Measurements from ENCODE around the gene UBR3. TPM values are rescaled to one million over a fixed set of nuclear protein-coding genes. Genes with fewer than 3 reads are reported as not detected.
A peak's percentile ranks its signal among the peaks of the same experiment; 100 is the strongest.

UBR3 gene
- total RNA-seq, 4 donors from 2014 or later = 40.0 to 147 (median 87.7) TPM

DNA sequence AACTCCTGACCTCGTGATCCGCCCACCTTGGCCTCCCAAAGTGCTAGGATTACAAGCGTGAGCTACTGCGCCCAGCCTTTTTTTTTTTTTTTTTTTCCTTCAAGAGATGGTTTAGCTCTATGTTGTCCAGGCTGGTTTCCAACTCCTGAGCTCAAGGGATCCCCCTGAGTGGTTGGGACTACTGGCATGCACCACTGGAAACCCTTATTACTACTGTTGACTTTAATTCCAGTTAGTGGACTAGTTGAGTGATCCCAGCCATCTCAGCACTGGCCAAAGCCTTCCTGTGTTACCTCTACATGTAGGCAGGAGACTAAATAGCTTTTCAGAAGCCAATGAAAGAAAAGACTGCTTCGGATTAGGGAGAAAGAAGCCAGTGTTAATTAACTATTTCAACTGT, 36.7 kb upstream of the UBR3 start:
- Histone ChIP-seq H3K4me1 (no peaks in the 10 kb centered on the region), H3K9me3 (no peaks in the 10 kb centered on the region), H3K4me3 (no peak overlapping the region), H3K36me3 (no peaks in the 10 kb centered on the region), H3K27ac (no peak overlapping the region), H3K27me3 (no peaks in the 10 kb centered on the region)
- TF ChIP-seq POLR2A (IDR thresholded peaks at IDR 0.05) = no peak
- TF ChIP-seq, protein P1, sequence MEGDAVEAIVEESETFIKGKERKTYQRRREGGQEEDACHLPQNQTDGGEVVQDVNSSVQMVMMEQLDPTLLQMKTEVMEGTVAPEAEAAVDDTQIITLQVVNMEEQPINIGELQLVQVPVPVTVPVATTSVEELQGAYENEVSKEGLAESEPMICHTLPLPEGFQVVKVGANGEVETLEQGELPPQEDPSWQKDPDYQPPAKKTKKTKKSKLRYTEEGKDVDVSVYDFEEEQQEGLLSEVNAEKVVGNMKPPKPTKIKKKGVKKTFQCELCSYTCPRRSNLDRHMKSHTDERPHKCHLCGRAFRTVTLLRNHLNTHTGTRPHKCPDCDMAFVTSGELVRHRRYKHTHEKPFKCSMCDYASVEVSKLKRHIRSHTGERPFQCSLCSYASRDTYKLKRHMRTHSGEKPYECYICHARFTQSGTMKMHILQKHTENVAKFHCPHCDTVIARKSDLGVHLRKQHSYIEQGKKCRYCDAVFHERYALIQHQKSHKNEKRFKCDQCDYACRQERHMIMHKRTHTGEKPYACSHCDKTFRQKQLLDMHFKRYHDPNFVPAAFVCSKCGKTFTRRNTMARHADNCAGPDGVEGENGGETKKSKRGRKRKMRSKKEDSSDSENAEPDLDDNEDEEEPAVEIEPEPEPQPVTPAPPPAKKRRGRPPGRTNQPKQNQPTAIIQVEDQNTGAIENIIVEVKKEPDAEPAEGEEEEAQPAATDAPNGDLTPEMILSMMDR (IDR thresholded peaks at IDR 0.05) = no peak
- no peak for DNase-seq
- intact Hi-C loops (cut with DNase I; ENCODE audit: low total_unique reads) = no loop called here

DNA sequence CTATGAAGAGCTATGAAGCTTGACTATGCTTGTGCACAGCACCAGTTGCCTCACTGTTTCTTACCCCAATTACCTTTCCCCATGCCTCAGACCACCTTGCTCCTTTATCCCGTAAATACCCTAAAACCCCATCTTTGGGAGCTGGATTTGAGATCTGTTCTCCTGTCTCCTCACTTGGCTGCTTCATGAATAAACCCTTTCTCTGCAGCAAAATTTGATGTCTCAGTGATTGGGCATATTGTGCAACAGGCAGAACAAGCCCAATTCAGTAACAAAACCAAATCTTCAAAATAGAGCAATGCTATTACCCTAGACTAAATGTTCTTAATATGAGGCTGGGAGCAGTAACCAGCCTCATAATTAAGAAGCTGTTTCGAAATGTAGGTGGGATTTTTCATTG, 32.1 kb upstream of the UBR3 start:
- no peak for TF ChIP-seq POLR2A (IDR thresholded peaks at IDR 0.05)
- TF ChIP-seq, protein P1 (IDR thresholded peaks at IDR 0.05) = no peak
- H3K4me3 ChIP-seq = no peak overlapping the region
- H3K27ac ChIP-seq = no peak overlapping the region
- intact Hi-C loops (cut with DNase I; ENCODE audit: low total_unique reads) = no loop called here
- no peaks in the 10 kb centered on the region for H3K4me1 ChIP-seq
- H3K27me3 ChIP-seq = no peaks in the 10 kb centered on the region
- H3K36me3 ChIP-seq = no peaks in the 10 kb centered on the region
- H3K9me3 ChIP-seq = no peaks in the 10 kb centered on the region
- no peak for DNase-seq

DNA sequence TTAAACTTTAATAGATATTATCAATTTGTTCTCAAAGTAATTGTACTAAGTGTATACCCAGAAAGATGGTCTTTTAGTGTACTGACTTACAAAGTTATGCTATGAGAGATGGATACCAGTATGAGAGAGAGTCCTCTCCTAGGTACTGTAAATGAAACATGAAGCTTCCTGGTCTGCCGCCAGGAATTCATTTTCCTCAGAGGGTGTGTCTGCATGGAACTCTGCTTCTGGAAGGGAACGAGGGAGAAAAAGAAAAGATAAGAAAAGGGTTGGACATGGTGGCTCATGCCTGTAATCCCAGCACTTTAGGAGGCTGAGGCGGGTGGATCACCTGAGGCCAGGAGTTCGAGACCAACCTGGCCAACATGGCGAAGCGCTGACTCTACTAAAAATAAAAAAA, 30.8 kb upstream of the UBR3 start:
- DNase-seq = no peak
- no peaks in the 10 kb centered on the region for H3K9me3 ChIP-seq
- H3K27ac ChIP-seq = no peak overlapping the region
- no peak for TF ChIP-seq POLR2A (IDR thresholded peaks at IDR 0.05)
- TF ChIP-seq, protein P1 (IDR thresholded peaks at IDR 0.05) = no peak
- no peaks in the 10 kb centered on the region for H3K4me1 ChIP-seq
- no peaks in the 10 kb centered on the region for H3K36me3 ChIP-seq
- intact Hi-C loops (cut with DNase I; ENCODE audit: low total_unique reads) = no loop called here
- H3K27me3 ChIP-seq = no peaks in the 10 kb centered on the region
- no peak overlapping the region for H3K4me3 ChIP-seq

DNA sequence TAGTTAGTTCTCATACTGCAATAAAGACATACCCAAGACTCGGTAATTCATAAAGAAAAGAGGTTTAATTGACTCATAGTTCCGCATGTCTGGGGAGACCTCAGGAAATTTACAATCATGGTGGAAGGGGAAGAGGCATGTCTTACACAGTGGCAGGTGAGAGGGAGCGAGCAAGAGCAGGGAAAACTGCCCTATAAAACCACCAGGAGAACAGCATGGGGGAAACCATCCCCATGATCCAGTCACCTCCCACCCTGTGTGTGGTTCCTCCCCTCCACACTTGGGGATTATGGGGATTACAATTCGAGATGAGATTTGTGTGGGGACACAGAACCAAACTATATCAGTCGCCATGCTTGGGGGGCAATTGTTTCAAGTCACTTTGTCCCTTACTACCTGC, 29.7 kb upstream of the UBR3 start:
- H3K4me3 ChIP-seq = no peak overlapping the region
- TF ChIP-seq, protein P1 (IDR thresholded peaks at IDR 0.05) = no peak
- TF ChIP-seq POLR2A (IDR thresholded peaks at IDR 0.05) = no peak
- DNase-seq = no peak
- H3K4me1 ChIP-seq = no peaks in the 10 kb centered on the region
- no peaks in the 10 kb centered on the region for H3K9me3 ChIP-seq
- H3K36me3 ChIP-seq = no peaks in the 10 kb centered on the region
- H3K27ac ChIP-seq = no peak overlapping the region
- no peaks in the 10 kb centered on the region for H3K27me3 ChIP-seq
- intact Hi-C loops (cut with DNase I; ENCODE audit: low total_unique reads) = no loop called here

DNA sequence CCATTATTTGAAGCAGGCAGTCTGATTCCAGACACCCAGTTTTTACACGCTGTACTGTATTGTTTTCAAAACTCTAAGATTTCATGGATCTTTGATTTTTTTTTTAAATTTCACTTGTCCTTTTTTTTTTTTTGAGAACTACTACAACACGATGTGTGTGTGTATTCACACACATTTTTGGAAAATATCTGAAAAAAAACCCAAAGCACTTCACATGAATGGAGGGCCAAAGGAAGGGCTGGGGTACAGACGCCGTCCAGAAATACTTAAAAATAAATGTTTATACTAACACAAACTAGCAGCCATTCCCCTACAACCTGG, 28.9 kb upstream of the UBR3 start:
- Histone ChIP-seq H3K9me3 (no peaks in the 10 kb centered on the region), H3K4me3 (peak overlapping the region; percentile 47 to 88), H3K36me3 (no peaks in the 10 kb centered on the region), H3K4me1 (no peaks in the 10 kb centered on the region), H3K27me3 (no peaks in the 10 kb centered on the region), H3K27ac (peak overlapping the region; percentile 84 to 89)
- TF ChIP-seq, protein P1 (IDR thresholded peaks at IDR 0.05) = no peak
- TF ChIP-seq POLR2A (IDR thresholded peaks at IDR 0.05) = no peak
- DNase-seq = no peak
- intact Hi-C loops (cut with DNase I; ENCODE audit: low total_unique reads) = no loop called here
